Neural progenitor cell (in vitro differentiated cells): Measurements from ENCODE around the gene DOK4. TPM values are rescaled to one million over a fixed set of nuclear protein-coding genes. Genes with fewer than 3 reads are reported as not detected.

Experiments used
- DNase-seq: peaks from one replicate; pipeline ENCODE4 v3.0.0-alpha.2; 2016; ENCODE audit warnings: low spot score
- H2AFZ ChIP-seq: fragments of 200-600 bp; sonication (generic); replicated peaks from 2 replicates; pipeline ENCODE4 v1.6.1; 2016; ENCODE audit warnings: antibody characterized with exemption
- H3F3A ChIP-seq: fragments of 200-600 bp; sonication (generic); 2 replicates; pipeline ENCODE4 v1.6.1; 2016; ENCODE audit warnings: antibody characterized with exemption, low read depth
- H3K27ac ChIP-seq: fragments of 200-600 bp; sonication (generic); 2 replicates; pipeline ENCODE4 v1.5.1; 2016; ENCODE audit warnings: mild to moderate bottlenecking
- H3K27me3 ChIP-seq: fragments of 200-600 bp; sonication (generic); 2 replicates; pipeline ENCODE4 v1.6.1; 2016; ENCODE audit warnings: mild to moderate bottlenecking, moderate library complexity
- H3K36me3 ChIP-seq: fragments of 200-600 bp; sonication (generic); 2 replicates; pipeline ENCODE4 v1.5.1; 2016
- H3K4me1 ChIP-seq: fragments of 200-600 bp; sonication (generic); 2 replicates; pipeline ENCODE4 v1.6.1; 2016; ENCODE audit warnings: mixed run types
- H3K4me2 ChIP-seq: fragments of 200-600 bp; sonication (generic); 2 replicates; pipeline ENCODE4 v1.6.1; 2016
- H3K4me3 ChIP-seq: fragments of 200-600 bp; sonication (generic); 2 replicates; pipeline ENCODE4 v1.5.1; 2016
- H3K79me2 ChIP-seq: fragments of 200-600 bp; sonication (generic); 2 replicates; pipeline ENCODE4 v1.6.1; 2016; ENCODE audit warnings: low read depth
- H3K9ac ChIP-seq: fragments of 200-600 bp; sonication (generic); 2 replicates; pipeline ENCODE4 v1.6.1; 2016
- H3K9me3 ChIP-seq: fragments of 200-600 bp; sonication (generic); 2 replicates; pipeline ENCODE4 v1.5.1; 2016; ENCODE audit warnings: low read depth
- H4K20me1 ChIP-seq: fragments of 200-600 bp; sonication (generic); 2 replicates; pipeline ENCODE4 v1.6.1; 2016; ENCODE audit warnings: low read depth
- H3K27ac Mint-ChIP-seq: 3 replicates; pipeline ENCODE4 v1.8.0; 2021; ENCODE audit warnings: mixed read lengths
- H3K27me3 Mint-ChIP-seq: 2 replicates; pipeline ENCODE4 v1.8.0; 2022; ENCODE audit warnings: low read depth, mild to moderate bottlenecking, inconsistent platforms, moderate library complexity, mixed read lengths; ENCODE audit not compliant: insufficient read depth
- H3K36me3 Mint-ChIP-seq: 3 replicates; pipeline ENCODE4 v1.8.0; 2021; ENCODE audit warnings: mixed read lengths
- H3K4me1 Mint-ChIP-seq: 3 replicates; pipeline ENCODE4 v1.8.0; 2021; ENCODE audit warnings: mixed read lengths
- H3K4me3 Mint-ChIP-seq: 3 replicates; pipeline ENCODE4 v1.8.0; 2021; ENCODE audit warnings: mild to moderate bottlenecking, moderate library complexity, mixed read lengths
- H3K9me3 Mint-ChIP-seq: 3 replicates; pipeline ENCODE4 v1.8.0; 2020; ENCODE audit warnings: mixed read lengths
- CTCF ChIP-seq: fragments of 200-600 bp; sonication (generic); IDR thresholded peaks from 2 replicates; pipeline ENCODE4 v1.5.1; 2017; ENCODE audit warnings: antibody characterized with exemption, mild to moderate bottlenecking
- EZH2 ChIP-seq: fragments of 200-600 bp; sonication (generic); IDR thresholded peaks from 2 replicates; pipeline ENCODE4 v1.6.1; 2017; ENCODE audit warnings: antibody characterized with exemption, mild to moderate bottlenecking, moderate library complexity
- EZH2phosphoT487 ChIP-seq: fragments of 200-600 bp; sonication (generic); IDR thresholded peaks from 2 replicates; pipeline ENCODE4 v1.6.1; 2017; ENCODE audit warnings: antibody characterized with exemption
- total RNA-seq: library from RNA; depleted of rRNA; stranded (reverse); fragments of >200 nt; gene quantifications from 2 replicates; pipeline ENCODE4 v1.2.3, GENCODE V29; 2015; ENCODE audit warnings: low replicate concordance

The DOK4 gene
- total RNA-seq, 1 donor from 2014 or later = 10.5 TPM

- no peak for DNase-seq
- Histone ChIP-seq H3K4me2 (no peak overlapping the region), H3K27me3 (peaks cover 15% of the 10 kb centered on the region), H3K4me3 (no peak overlapping the region), H3K79me2 (no peaks in the 10 kb centered on the region), H2AFZ (no peak overlapping the region), H3K9me3 (no peaks in the 10 kb centered on the region), H3K36me3 (no peaks in the 10 kb centered on the region), H4K20me1 (no peaks in the 10 kb centered on the region), H3F3A (no peaks in the 10 kb centered on the region), H3K4me1 (peaks cover 8% of the 10 kb centered on the region), H3K27ac (no peak overlapping the region), H3K9ac (no peak overlapping the region)
- Mint-ChIP-seq H3K27me3 (peaks cover 11% of the 10 kb centered on the region), H3K36me3 (no peaks in the 10 kb centered on the region), H3K9me3 (peaks cover 6% of the 10 kb centered on the region), H3K27ac (no peak overlapping the region), H3K4me1 (peaks cover 26% of the 10 kb centered on the region), H3K4me3 (no peak overlapping the region)
- TF ChIP-seq CTCF (no peak), EZH2 (no peak), EZH2phosphoT487 (no peak)
Observed at GRCh38 chr16:57489229-57489628, 2.9 kb upstream of the DOK4 start.

GRCh38 chr16:57486858-57487834 is 853 bp upstream of the DOK4 start:
- Mint-ChIP-seq H3K9me3 (peaks cover 6% of the 10 kb centered on the region), H3K4me1 (peaks cover 21% of the 10 kb centered on the region), H3K36me3 (no peaks in the 10 kb centered on the region), H3K4me3 (peak overlapping the region; percentile 85), H3K27ac (peak overlapping the region; percentile 94), H3K27me3 (peaks cover 14% of the 10 kb centered on the region)
- Histone ChIP-seq H3K27me3 (peaks cover 15% of the 10 kb centered on the region), H3K27ac (no peak overlapping the region), H3K79me2 (no peaks in the 10 kb centered on the region), H4K20me1 (no peaks in the 10 kb centered on the region), H3K9me3 (no peaks in the 10 kb centered on the region), H3K4me1 (no peaks in the 10 kb centered on the region), H3K9ac (no peak overlapping the region), H2AFZ (peak overlapping the region; percentile 92), H3F3A (no peaks in the 10 kb centered on the region), H3K36me3 (no peaks in the 10 kb centered on the region), H3K4me3 (no peak overlapping the region), H3K4me2 (peak overlapping the region; percentile 68)
- TF ChIP-seq EZH2 = no peak
- TF ChIP-seq CTCF = no peak
- no peak for DNase-seq

GRCh38 chr16:57485091-57485915 is 990 bp downstream of the DOK4 start:
- H3K9ac ChIP-seq = no peak overlapping the region
- Mint-ChIP-seq H3K27me3 (peaks cover 14% of the 10 kb centered on the region), H3K4me1 (peaks cover 24% of the 10 kb centered on the region), H3K36me3 (no peaks in the 10 kb centered on the region), H3K27ac (peak overlapping the region; percentile 42), H3K4me3 (peak overlapping the region; percentile 92), H3K9me3 (peaks cover 6% of the 10 kb centered on the region)
- H3K4me1 ChIP-seq = peaks cover 4% of the 10 kb centered on the region
- no peak for DNase-seq
- no peaks in the 10 kb centered on the region for H3K79me2 ChIP-seq
- no peak overlapping the region for H3K27ac ChIP-seq
- H3K4me2 ChIP-seq = peak overlapping the region; percentile 88
- H3K4me3 ChIP-seq = peak overlapping the region; percentile 74
- H4K20me1 ChIP-seq = no peaks in the 10 kb centered on the region
- peaks cover 15% of the 10 kb centered on the region for H3K27me3 ChIP-seq
- no peaks in the 10 kb centered on the region for H3K9me3 ChIP-seq
- H3K36me3 ChIP-seq = no peaks in the 10 kb centered on the region
- no peaks in the 10 kb centered on the region for H3F3A ChIP-seq
- H2AFZ ChIP-seq = no peak overlapping the region
- no peak for TF ChIP-seq EZH2phosphoT487
- TF ChIP-seq EZH2 = no peak
- no peak for TF ChIP-seq CTCF
